Stimulated activated naive CD4-positive, alpha-beta T cell (primary cell): Measurements from ENCODE around the gene DCDC2B.
"Not testable (repeated sequence)": the region's sequence is repeated elsewhere in the genome, so short reads cannot be mapped to it uniquely, and the experiment has no call there.

Experiments
- DNase-seq, 6 experiments: peaks; one replicate each; lab custom pipeline; 2025; lab: John Stamatoyannopoulos, UW

DCDC2B gene

GRCh38 chr1:32256473-32257226 lies 47.8 kb downstream of the DCDC2B start:
- DNase-seq = peak in 1 of 6 experiments; percentile 20

GRCh38 chr1:32257227-32257508 lies 48.3 kb downstream of the DCDC2B start:
- DNase-seq = no peak

- not testable (repeated sequence) for DNase-seq
Observed at GRCh38 chr1:32263236-32263593, 54.3 kb downstream of the DCDC2B start.

GRCh38 chr1:32263744-32264143 lies 54.9 kb downstream of the DCDC2B start:
- peak in 3 of 6 experiments; percentile 46 to 57 (median 50) for DNase-seq
